ENCODE results near the gene SKIDA1. TPM values are rescaled to one million over a fixed set of nuclear protein-coding genes. Genes with fewer than 3 reads are reported as not detected.

Gene SKIDA1
- total and polyA plus RNA-seq, 2 donors from 2014 or later, result 0.71 to 2.9 TPM

GRCh38 chr10:21520949-21521348 lies 4.5 kb downstream of the SKIDA1 start:
- DNase-seq (peak in 3 of 5 donors; percentile 13 to 29 (median 24)), FAIRE-seq (no peak)
- H3K9ac ChIP-seq (ENCODE audit: low read length in 3 of 3), result no peak overlapping the region
- H3K27ac ChIP-seq (ENCODE audit: low read depth in 2 of 2, low read length in 2 of 2), result no peak overlapping the region
- H3K27me3 ChIP-seq (ENCODE audit: control insufficient read depth, insufficient read depth, low read length), result no peaks in the 10 kb centered on the region
- H3K4me1 ChIP-seq (ENCODE audit: control insufficient read depth in 2 of 3, insufficient read depth in 2 of 3, low read depth in 1 of 3, low read length in 3 of 3), result peaks cover 0 to 13% (median 9%) of the 10 kb centered on the region in 3 donors
- intact Hi-C loops (cut with DNase I), result no loop called here
- no peaks in the 10 kb centered on the region for H3K36me3 ChIP-seq (ENCODE audit: control insufficient read depth in 2 of 3, insufficient read depth in 3 of 3, low read length in 3 of 3)
- no peak for TF ChIP-seq CTCF (IDR thresholded peaks at IDR 0.05; ENCODE audit: borderline replicate concordance, extremely low read depth, insufficient read depth)
- H3K4me3 ChIP-seq (ENCODE audit: low read length in 3 of 3), result no peak overlapping the region
- H3K9me3 ChIP-seq (ENCODE audit: control insufficient read depth in 2 of 3, insufficient read depth in 1 of 3, low read length in 3 of 3), result no peaks in the 10 kb centered on the region

GRCh38 chr10:21520509-21520908 lies 5.0 kb downstream of the SKIDA1 start:
- Histone ChIP-seq H3K9ac (ENCODE audit: low read length in 3 of 3) (no peak overlapping the region), H3K27ac (ENCODE audit: low read depth in 2 of 2, low read length in 2 of 2) (peak overlapping the region in 1 of 2 donors; percentile 32), H3K4me1 (ENCODE audit: control insufficient read depth in 2 of 3, insufficient read depth in 2 of 3, low read depth in 1 of 3, low read length in 3 of 3) (peaks cover 0 to 13% (median 9%) of the 10 kb centered on the region in 3 donors), H3K27me3 (ENCODE audit: control insufficient read depth, insufficient read depth, low read length) (no peaks in the 10 kb centered on the region), H3K4me3 (ENCODE audit: low read length in 3 of 3) (no peak overlapping the region), H3K36me3 (ENCODE audit: control insufficient read depth in 2 of 3, insufficient read depth in 3 of 3, low read length in 3 of 3) (no peaks in the 10 kb centered on the region), H3K9me3 (ENCODE audit: control insufficient read depth in 2 of 3, insufficient read depth in 1 of 3, low read length in 3 of 3) (no peaks in the 10 kb centered on the region)
- intact Hi-C loops (cut with DNase I), result no loop called here
- FAIRE-seq (no peak), DNase-seq (peak in 1 of 5 donors; percentile 40)
- TF ChIP-seq CTCF (IDR thresholded peaks at IDR 0.05; ENCODE audit: borderline replicate concordance, extremely low read depth, insufficient read depth), result no peak

- H3K36me3 ChIP-seq (ENCODE audit: control insufficient read depth in 2 of 3, insufficient read depth in 3 of 3, low read length in 3 of 3), result no peaks in the 10 kb centered on the region
- no peak for FAIRE-seq
- intact Hi-C loops (cut with DNase I), result no loop called here
- peak overlapping the region; percentile 71 to 81 (median 71) for H3K4me3 ChIP-seq (ENCODE audit: low read length in 3 of 3)
- TF ChIP-seq CTCF (IDR thresholded peaks at IDR 0.05; ENCODE audit: borderline replicate concordance, extremely low read depth, insufficient read depth), result no peak
- H3K9me3 ChIP-seq (ENCODE audit: control insufficient read depth in 2 of 3, insufficient read depth in 1 of 3, low read length in 3 of 3), result no peaks in the 10 kb centered on the region
- H3K4me1 ChIP-seq (ENCODE audit: control insufficient read depth in 2 of 3, insufficient read depth in 2 of 3, low read depth in 1 of 3, low read length in 3 of 3), result peaks cover 0 to 13% (median 9%) of the 10 kb centered on the region in 3 donors
- peak overlapping the region; percentile 65 to 74 (median 74) for H3K9ac ChIP-seq (ENCODE audit: low read length in 3 of 3)
- no peaks in the 10 kb centered on the region for H3K27me3 ChIP-seq (ENCODE audit: control insufficient read depth, insufficient read depth, low read length)
- H3K27ac ChIP-seq (ENCODE audit: low read depth in 2 of 2, low read length in 2 of 2), result peak overlapping the region; percentile 73 to 80
- peak in 3 of 5 donors; percentile 31 to 85 (median 76) for DNase-seq
Observed at GRCh38 chr10:21519941-21520436, 5.5 kb downstream of the SKIDA1 start.

Measured in kidney (tissue), 14 donors.